Peyer's patch (tissue), 4 donors: ENCODE measurements around the gene STK32B.

Experiments used
- CTCF ChIP-seq, 6 experiments: fragments of 450-650 bp in 4 of 6; fragments of 200-600 bp in 2 of 6; sonication (generic) in 1 of 6; IDR thresholded peaks; one replicate each; pipeline ENCODE4 v1.5.1; 2017 to 2019; ENCODE audit warnings: antibody characterized with exemption in 6 of 6, mild to moderate bottlenecking in 3 of 6, moderate library complexity in 1 of 6
- POLR2A ChIP-seq, 2 donors: fragments of 450-650 bp; IDR thresholded peaks; one replicate each; pipeline ENCODE4 v1.5.1; 2017; ENCODE audit warnings: antibody characterized with exemption in 2 of 2, mild to moderate bottlenecking in 2 of 2, moderate library complexity in 2 of 2

- TF ChIP-seq CTCF (IDR thresholded peaks at IDR 0.05), result no peak
- TF ChIP-seq POLR2A (IDR thresholded peaks at IDR 0.05), result no peak
Measured at GRCh38 chr4:5203309-5203992, 152.2 kb downstream of the STK32B start.
